Progenitor cell of endocrine pancreas (in vitro differentiated cells): ENCODE measurements around the gene LMNB1. TPM values are rescaled to one million over a fixed set of nuclear protein-coding genes. Genes with fewer than 3 reads are reported as not detected.

Source experiments
- DNase-seq: peaks from one replicate; pipeline ENCODE4 v3.0.0; 2021; ENCODE audit warnings: low spot score; ENCODE audit not compliant: unreplicated experiment
- H3K27ac Mint-ChIP-seq: 2 replicates; pipeline ENCODE4 v1.8.0; 2021; ENCODE audit warnings: mild to moderate bottlenecking, moderate library complexity, mixed read lengths
- H3K27me3 Mint-ChIP-seq: 2 replicates; pipeline ENCODE4 v1.8.0; 2021; ENCODE audit warnings: mixed read lengths
- H3K36me3 Mint-ChIP-seq: 2 replicates; pipeline ENCODE4 v1.8.0; 2022; ENCODE audit warnings: mixed read lengths; ENCODE audit not compliant: insufficient read depth
- H3K4me1 Mint-ChIP-seq: 2 replicates; pipeline ENCODE4 v1.8.0; 2021; ENCODE audit warnings: low read depth, mixed read lengths
- H3K4me3 Mint-ChIP-seq: 2 replicates; pipeline ENCODE4 v1.8.0; 2021; ENCODE audit warnings: low read depth, mild to moderate bottlenecking, moderate library complexity, mixed read lengths
- H3K9me3 Mint-ChIP-seq: 2 replicates; pipeline ENCODE4 v1.8.0; 2021; ENCODE audit warnings: low read depth, mixed read lengths
- CTCF ChIP-seq: fragments of 200-600 bp; sonication (generic); IDR thresholded peaks from one replicate; pipeline ENCODE4 v1.5.0; 2021; ENCODE audit warnings: antibody characterized with exemption, mild to moderate bottlenecking; ENCODE audit not compliant: unreplicated experiment
- total RNA-seq: library from RNA; stranded (reverse); gene quantifications from 2 replicates; pipeline ENCODE4 v1.2.1, GENCODE V29; 2021

Gene LMNB1
- total RNA-seq, 1 donor from 2014 or later, result 152 TPM

DNA sequence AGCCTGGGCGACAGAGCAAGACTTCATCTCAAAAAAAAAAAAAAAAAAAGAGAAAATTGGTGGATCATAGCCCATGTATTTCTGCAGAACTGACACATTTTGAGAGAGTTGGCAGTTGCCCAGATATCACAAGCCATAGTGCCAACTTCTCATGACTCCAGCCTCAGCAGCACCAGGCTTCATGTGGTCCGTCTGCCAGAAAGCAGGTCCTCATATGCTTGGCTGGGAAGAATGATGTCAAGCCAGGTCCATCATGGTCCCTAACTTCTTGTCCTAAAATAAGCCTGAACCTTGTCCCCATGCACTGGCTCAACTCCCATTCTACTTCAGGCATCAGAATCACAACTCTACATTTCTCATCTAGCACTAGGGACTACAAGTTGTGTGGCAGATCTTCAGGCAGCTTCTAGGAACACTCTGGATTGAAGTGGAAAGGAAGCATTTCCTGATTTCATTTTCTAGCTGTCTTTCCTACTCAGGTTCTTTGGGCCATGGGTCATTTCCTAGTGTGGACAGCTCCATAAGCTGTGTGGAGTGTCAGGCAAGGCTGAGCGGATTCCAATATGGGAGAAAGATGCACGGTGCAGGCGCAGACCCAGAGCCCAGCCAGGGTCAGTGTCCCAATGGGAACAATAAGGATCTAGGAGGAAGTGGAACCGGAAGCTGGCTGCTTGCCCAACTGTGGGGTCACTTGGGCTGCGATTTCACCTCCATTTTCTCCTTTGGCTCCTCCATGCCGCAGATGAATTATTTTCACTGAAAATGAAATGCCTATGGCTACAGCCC, 90.1 kb downstream of the LMNB1 start:
- no peak for DNase-seq
- Mint-ChIP-seq H3K36me3 (peaks cover 3% of the 10 kb centered on the region), H3K27me3 (peaks cover 3% of the 10 kb centered on the region), H3K9me3 (no peaks in the 10 kb centered on the region), H3K4me1 (peaks cover 13% of the 10 kb centered on the region), H3K27ac (no peak overlapping the region), H3K4me3 (no peak overlapping the region)
- TF ChIP-seq CTCF, result no peak

- Mint-ChIP-seq H3K4me3 (peak overlapping the region; percentile 54), H3K36me3 (peaks cover 4% of the 10 kb centered on the region), H3K4me1 (peaks cover 13% of the 10 kb centered on the region), H3K27ac (no peak overlapping the region), H3K9me3 (no peaks in the 10 kb centered on the region), H3K27me3 (peaks cover 3% of the 10 kb centered on the region)
- no peak for DNase-seq
- TF ChIP-seq CTCF, result no peak
Measured at GRCh38 chr5:126868338-126869004, 91.5 kb downstream of the LMNB1 start.

- Mint-ChIP-seq H3K36me3 (peaks cover 4% of the 10 kb centered on the region), H3K4me1 (peaks cover 13% of the 10 kb centered on the region), H3K9me3 (no peaks in the 10 kb centered on the region), H3K27me3 (peaks cover 3% of the 10 kb centered on the region), H3K27ac (no peak overlapping the region), H3K4me3 (peak overlapping the region; percentile 54)
- DNase-seq, result no peak
- no peak for TF ChIP-seq CTCF
Measured at GRCh38 chr5:126869005-126869451, 92.1 kb downstream of the LMNB1 start.

GRCh38 chr5:126871441-126871840, 94.5 kb downstream of the LMNB1 start:
- Mint-ChIP-seq H3K4me3 (no peak overlapping the region), H3K27ac (no peak overlapping the region), H3K36me3 (peaks cover 6% of the 10 kb centered on the region), H3K9me3 (no peaks in the 10 kb centered on the region), H3K27me3 (peaks cover 3% of the 10 kb centered on the region), H3K4me1 (peaks cover 26% of the 10 kb centered on the region)
- no peak for DNase-seq
- no peak for TF ChIP-seq CTCF

GRCh38 chr5:126872561-126873354, 95.8 kb downstream of the LMNB1 start:
- peaks cover 5% of the 10 kb centered on the region for H3K36me3 Mint-ChIP-seq
- no peaks in the 10 kb centered on the region for H3K9me3 Mint-ChIP-seq
- H3K4me3 Mint-ChIP-seq, result no peak overlapping the region
- H3K27me3 Mint-ChIP-seq, result peaks cover 3% of the 10 kb centered on the region
- H3K4me1 Mint-ChIP-seq, result peaks cover 34% of the 10 kb centered on the region
- H3K27ac Mint-ChIP-seq, result no peak overlapping the region
- no peak for TF ChIP-seq CTCF
- DNase-seq, result no peak
